Activated T-cell treated with anti-CD3 and anti-CD28 coated beads, Interleukin-2, amount 50 U/mL, for 4 hours (primary cell): ENCODE results near the gene RALY. TPM values are rescaled to one million over a fixed set of nuclear protein-coding genes. Genes with fewer than 3 reads are reported as not detected.
"Not testable (repeated sequence)": the region's sequence is repeated elsewhere in the genome, so short reads cannot be mapped to it uniquely, and the experiment has no call there.

Experiments used
- ATAC-seq, 2 donors: fragments of 200-7000 bp; cut with Tn5 transposase; one replicate each; pipeline ENCODE4 v1.10.0; 2021
- DNase-seq: peaks from one replicate; pipeline ENCODE4 v3.0.0-alpha.2; 2020
- H3K27me3 Mint-ChIP-seq: one replicate; pipeline ENCODE4 v1.8.0; 2021; ENCODE audit warnings: low read depth, mixed read lengths
- H3K36me3 Mint-ChIP-seq: one replicate; pipeline ENCODE4 v1.8.0; 2022; ENCODE audit warnings: mixed read lengths; ENCODE audit not compliant: insufficient read depth
- H3K4me1 Mint-ChIP-seq: one replicate; pipeline ENCODE4 v1.8.0; 2021; ENCODE audit warnings: low read depth, mixed read lengths
- H3K4me3 Mint-ChIP-seq: one replicate; pipeline ENCODE4 v1.8.0; 2021; ENCODE audit warnings: mild to moderate bottlenecking, moderate library complexity, mixed read lengths
- H3K9me3 Mint-ChIP-seq: one replicate; pipeline ENCODE4 v1.8.0; 2021; ENCODE audit warnings: mixed read lengths
- total RNA-seq, 3 donors: library from RNA; stranded (reverse); gene quantifications; one replicate each; pipeline ENCODE4 v1.2.1, GENCODE V29; 2021

The RALY gene
- total RNA-seq, 3 donors from 2014 or later, result 142 to 148 (median 144) TPM

DNA sequence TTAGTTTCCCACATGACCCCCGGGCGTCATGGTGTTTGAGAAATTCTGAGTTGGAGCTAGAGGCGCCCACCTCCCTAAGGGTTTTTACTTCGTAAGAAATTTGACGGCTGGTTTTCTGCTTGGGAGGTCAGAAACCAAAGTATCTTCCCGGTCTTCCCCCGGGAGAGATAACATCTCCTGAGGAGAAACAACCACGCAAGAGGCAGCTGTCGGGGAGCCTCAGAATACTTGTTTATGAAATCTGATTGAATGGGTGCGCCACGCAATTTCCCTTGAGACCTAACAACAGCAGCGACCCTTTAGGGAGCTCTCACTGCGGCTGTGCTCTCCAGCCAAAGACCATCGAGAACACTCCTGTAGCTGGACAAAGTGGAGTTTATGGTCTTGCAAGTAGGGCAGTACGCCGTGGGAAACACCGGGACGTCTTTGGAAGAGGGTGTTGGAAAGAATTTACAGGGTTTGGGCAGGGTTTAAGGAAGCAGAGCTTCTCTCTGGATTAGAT is 118.9 kb downstream of the RALY start:
- Mint-ChIP-seq H3K27me3 (no peaks in the 10 kb centered on the region), H3K4me1 (peaks cover 31% of the 10 kb centered on the region), H3K9me3 (no peaks in the 10 kb centered on the region), H3K4me3 (peak overlapping the region; percentile 87), H3K36me3 (peaks cover 15% of the 10 kb centered on the region)
- DNase-seq (no peak), ATAC-seq (no peak)

DNA sequence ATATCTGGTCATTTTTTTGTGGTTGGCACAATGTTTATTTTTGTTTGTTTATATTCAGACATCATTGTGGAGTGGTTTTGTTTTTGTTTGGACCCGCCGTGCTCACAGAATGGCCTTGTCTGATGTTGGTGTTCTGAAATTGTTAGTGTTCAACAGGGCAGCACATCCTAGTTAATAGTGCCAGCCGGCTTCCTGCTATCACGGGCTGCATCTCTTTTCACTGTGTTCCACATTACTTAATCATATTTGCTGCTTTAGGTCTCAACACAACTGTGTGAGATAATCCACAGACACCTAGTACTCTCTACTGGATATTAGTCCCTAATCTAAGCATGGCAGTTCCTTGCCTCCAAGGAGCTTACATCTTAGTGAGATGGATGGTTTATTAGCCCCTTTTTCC is 121.1 kb downstream of the RALY start:
- no peak for ATAC-seq
- Mint-ChIP-seq H3K4me3 (no peak overlapping the region), H3K36me3 (peaks cover 6% of the 10 kb centered on the region), H3K9me3 (no peaks in the 10 kb centered on the region), H3K27me3 (no peaks in the 10 kb centered on the region), H3K4me1 (peaks cover 11% of the 10 kb centered on the region)
- no peak for DNase-seq

DNA sequence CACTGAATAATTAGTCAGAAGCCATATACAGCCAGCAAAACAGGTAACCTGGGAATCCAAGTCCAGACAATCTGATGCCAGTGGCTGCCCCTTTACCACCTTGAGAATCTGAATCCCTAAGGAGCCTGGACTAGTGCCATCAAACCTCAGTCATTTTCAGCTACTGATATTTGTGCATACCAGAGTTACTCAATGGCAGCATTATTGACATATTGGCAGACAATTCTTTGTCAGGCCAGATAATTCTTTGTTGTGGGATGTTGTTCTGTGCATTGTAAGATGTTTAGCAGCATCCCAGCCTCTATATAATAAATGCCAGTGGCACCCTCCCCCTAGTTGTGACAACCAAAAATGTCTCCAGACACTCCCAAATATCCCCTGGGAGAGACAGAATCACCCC is 121.5 kb downstream of the RALY start:
- peaks cover 4% of the 10 kb centered on the region for H3K36me3 Mint-ChIP-seq
- H3K9me3 Mint-ChIP-seq, result no peaks in the 10 kb centered on the region
- peaks cover 8% of the 10 kb centered on the region for H3K4me1 Mint-ChIP-seq
- no peak for ATAC-seq
- H3K27me3 Mint-ChIP-seq, result no peaks in the 10 kb centered on the region
- DNase-seq, result no peak
- H3K4me3 Mint-ChIP-seq, result no peak overlapping the region

DNA sequence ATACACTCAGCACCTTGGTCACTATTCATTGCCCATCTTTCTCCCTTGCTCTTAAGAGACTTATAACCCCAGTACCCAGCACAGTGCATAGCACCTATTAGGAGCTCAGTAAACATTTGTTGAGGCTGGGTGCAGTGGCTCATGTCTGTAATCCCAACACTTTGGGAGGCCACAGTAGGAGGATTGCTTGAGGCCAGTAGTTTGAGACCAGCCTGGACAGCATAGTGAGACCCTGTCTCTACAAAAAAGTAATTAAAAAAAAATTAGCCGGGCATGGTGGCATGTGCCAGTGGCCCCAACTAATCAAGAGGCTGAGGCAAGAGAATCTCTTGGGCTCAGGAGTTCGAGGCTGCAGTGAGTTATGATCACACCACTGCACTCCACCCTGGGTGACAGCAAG is 126.5 kb downstream of the RALY start:
- Mint-ChIP-seq H3K9me3 (no peaks in the 10 kb centered on the region), H3K4me3 (no peak overlapping the region), H3K36me3 (no peaks in the 10 kb centered on the region), H3K4me1 (peaks cover 10% of the 10 kb centered on the region), H3K27me3 (no peaks in the 10 kb centered on the region)
- ATAC-seq, result no peak
- no peak for DNase-seq

DNA sequence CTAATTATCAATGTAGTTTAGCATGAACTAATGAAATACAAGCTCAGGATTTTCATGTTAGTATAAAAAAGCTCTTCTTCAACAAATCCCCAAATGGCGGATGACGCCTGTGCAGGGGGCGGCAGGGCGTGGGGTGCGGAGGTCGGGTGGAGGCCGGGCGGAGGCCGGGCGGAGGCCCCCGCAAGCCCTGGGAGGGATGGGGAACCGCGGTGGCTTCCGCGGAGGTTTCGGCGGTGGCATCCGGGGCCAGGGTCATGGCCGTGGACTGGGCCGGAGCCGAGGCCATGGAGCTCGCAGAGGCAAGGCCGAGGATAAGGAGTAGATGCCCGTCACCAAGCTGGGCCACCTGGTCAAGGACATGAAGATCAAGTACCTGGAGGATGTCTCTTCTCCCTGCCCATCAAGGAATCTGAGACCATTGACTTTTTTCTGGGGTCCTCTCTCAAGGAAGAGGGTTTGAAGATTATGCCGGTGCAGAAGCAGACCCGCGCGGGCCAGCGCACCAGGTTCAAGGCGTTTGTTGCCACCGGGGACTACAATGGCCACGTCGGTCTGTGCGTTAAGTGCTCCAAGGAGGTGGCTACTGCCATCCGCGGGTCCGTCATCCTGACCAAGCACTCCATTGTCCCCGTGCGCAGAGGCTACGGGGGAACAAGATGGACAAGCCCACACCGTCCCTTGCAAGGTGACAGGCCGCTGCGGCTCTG is 128.7 kb downstream of the RALY start:
- DNase-seq (no peak), ATAC-seq (no peak)
- Mint-ChIP-seq H3K4me1 (peaks cover 10% of the 10 kb centered on the region), H3K4me3 (no peak overlapping the region), H3K27me3 (no peaks in the 10 kb centered on the region), H3K36me3 (no peaks in the 10 kb centered on the region), H3K9me3 (no peaks in the 10 kb centered on the region)

DNA sequence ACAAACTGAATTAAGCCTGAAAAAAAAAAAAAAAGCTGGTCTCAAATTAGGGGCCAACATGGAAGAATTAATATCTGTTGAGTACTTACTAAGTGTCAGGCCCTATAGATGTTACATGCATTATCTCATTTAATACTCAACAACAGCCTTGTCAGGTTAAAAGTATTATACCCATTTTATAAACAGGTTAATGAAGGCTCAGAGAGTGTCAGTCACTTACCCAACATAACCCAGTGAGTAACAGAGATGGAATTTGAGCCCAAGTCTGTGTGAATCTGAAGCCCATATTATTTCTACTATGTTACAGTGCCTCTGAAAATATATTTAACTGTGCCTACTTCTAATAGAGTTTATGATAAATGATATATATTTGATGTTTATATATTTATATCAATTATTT is 129.6 kb downstream of the RALY start:
- ATAC-seq, result no peak
- Mint-ChIP-seq H3K4me3 (no peak overlapping the region), H3K9me3 (no peaks in the 10 kb centered on the region), H3K27me3 (no peaks in the 10 kb centered on the region), H3K36me3 (no peaks in the 10 kb centered on the region), H3K4me1 (peaks cover 10% of the 10 kb centered on the region)
- no peak for DNase-seq

DNA sequence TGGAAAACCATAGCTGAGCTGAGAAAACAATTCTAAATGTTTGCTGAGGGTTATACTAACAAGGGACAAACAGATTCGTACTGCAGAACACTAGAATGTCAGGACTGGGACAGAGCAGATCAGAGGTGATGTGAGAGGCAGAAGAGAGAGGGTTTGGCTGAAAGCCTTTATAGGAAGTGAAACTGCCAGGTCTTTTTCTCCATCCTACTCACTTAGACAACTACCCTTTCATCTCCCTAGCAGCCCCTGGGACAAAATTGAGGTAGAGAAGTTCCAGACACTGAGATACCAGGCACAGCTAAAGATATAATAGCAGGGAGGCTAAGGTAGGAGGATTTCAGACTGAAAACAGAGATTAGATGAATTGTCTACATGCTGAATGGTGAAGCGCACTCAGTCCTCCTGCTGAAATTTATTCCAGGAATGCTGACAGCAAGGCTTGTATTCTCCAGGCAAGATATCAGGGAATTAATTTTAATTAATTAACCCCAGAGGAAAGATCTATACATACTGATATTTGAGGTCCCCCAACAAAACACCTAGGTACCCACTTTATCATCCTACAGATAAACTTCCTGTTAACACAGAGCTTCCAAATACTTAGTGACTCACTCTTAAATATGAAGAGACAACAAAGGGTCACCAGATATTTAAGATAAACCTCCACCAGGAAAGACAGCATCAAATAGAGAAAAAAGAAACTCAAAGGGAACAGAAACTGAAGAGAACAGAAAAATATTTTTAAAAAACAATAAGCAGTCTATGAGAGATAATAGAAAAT is 130.9 kb downstream of the RALY start:
- ATAC-seq (peak in 1 of 2 donors; percentile 48), DNase-seq (no peak)
- Mint-ChIP-seq H3K9me3 (no peaks in the 10 kb centered on the region), H3K4me3 (no peak overlapping the region), H3K36me3 (no peaks in the 10 kb centered on the region), H3K4me1 (peaks cover 13% of the 10 kb centered on the region), H3K27me3 (no peaks in the 10 kb centered on the region)

DNA sequence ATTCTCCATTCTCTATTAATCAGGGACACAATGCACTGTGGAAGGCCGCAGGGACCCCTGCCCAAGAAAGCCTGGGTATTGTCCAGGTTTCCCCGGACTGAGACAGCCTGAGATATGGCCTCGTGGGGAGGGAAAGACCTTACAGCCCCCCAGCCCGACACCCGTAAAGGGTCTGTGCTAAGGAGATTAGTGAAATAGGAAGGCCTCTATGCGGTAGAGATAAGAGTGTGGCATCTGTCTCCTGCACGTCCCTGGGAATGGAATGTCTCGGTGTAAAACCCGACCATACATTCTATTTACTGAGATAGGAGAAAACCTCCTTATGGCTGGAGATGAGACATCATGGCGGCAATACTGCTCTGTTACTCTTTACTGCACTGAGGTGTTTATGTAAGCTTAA is 134.1 kb downstream of the RALY start:
- no peaks in the 10 kb centered on the region for H3K9me3 Mint-ChIP-seq
- peaks cover 2% of the 10 kb centered on the region for H3K27me3 Mint-ChIP-seq
- no peak for DNase-seq
- H3K36me3 Mint-ChIP-seq, result no peaks in the 10 kb centered on the region
- H3K4me1 Mint-ChIP-seq, result peaks cover 13% of the 10 kb centered on the region
- no peak overlapping the region for H3K4me3 Mint-ChIP-seq
- ATAC-seq, result no peak

DNA sequence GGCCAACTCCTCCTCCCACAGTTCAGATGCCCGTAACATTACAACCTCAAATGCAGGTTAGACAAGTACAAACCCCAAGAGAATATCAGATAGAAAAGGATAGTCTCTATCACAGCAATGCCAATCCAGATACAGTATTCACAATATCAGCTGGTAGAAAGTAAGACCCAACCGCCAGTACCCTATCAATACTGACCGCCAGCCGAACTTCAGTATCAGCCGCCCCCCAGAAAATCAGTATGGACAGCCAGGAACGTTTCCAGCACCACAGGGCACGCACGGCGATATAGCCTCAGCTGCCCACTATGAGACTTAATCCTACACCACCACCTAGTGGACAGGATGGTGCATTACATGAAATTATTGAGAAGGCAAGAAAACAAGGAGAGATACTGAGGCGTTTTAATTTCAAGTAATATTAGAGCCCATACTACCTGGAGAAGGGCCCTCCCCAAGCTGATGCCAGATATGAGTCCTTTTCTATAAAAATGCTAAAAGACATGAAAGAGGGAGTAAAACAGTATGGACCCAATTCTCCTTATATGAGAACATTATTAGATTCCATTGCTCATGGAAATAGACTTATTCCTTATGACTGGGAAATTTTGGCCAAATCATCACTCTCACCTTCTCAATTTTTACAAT is 135.9 kb downstream of the RALY start:
- Mint-ChIP-seq H3K36me3 (no peaks in the 10 kb centered on the region), H3K9me3 (no peaks in the 10 kb centered on the region), H3K4me3 (peak overlapping the region; percentile 25), H3K27me3 (peaks cover 2% of the 10 kb centered on the region), H3K4me1 (peaks cover 7% of the 10 kb centered on the region)
- ATAC-seq (peak; percentile 86 to 88), DNase-seq (peak; percentile 36)

DNA sequence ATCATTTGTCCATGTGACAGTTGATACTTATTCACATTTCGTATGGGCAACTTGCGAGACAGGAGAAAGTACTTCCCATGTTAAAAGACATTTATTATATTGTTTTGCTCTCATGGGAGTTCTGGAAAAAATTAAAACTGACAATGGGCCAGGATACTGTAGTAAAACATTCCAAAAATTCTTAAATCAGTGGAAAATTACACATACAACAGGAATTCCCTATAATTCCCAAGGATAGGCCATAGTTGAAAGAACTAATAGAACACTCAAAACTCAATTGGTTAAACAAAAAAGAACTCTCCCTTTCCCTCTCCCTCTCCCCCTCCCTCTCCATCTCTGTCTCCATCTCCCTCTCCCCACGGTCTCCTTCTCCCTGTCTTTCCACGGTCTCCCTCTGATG is 137.8 kb downstream of the RALY start:
- Mint-ChIP-seq H3K9me3 (no peaks in the 10 kb centered on the region), H3K4me1 (peaks cover 3% of the 10 kb centered on the region), H3K36me3 (no peaks in the 10 kb centered on the region), H3K27me3 (peaks cover 2% of the 10 kb centered on the region), H3K4me3 (no peak overlapping the region)
- DNase-seq (no peak), ATAC-seq (no peak)

DNA sequence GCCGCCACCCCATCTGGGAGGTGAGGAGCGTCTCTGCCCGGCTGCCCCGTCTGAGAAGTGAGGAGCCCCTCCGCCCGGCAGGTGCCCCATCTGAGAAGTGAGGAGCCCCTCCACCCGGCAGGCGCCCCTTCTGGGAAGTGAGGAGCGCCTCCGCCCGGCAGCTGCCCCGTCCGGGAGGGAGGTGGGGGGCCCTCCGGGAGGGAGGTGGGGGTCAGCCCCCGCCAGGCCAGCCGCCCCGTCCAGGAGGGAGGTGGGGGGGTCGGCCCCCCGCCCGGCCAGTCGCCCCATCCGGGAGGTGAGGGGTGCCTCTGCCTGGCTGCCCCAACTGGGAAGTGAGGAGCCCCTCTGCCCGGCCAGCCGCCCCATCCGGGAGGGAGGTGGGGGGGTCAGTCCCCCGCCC is 138.8 kb downstream of the RALY start:
- not testable (repeated sequence) for H3K27me3 Mint-ChIP-seq, ATAC-seq, H3K4me1 Mint-ChIP-seq

DNA sequence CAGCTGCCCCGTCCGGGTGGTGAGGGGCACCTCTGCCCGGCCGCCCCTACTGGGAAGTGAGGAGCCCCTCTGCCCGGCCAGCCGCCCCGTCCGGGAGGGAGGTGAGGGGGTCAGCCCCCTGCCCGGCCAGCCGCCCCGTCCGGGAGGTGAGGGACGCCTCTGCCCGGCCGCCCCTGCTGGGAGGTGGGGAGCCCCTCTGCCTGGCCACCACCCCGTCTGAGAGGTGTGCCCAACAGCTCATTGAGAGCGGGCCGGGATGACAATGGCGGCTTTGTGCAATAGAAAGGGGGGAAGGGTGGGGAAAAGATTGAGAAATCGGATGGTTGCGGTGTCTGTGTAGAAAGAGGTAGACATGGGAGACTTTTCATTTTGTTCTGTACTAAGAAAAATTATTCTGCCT is 139.2 kb downstream of the RALY start:
- not testable (repeated sequence) for H3K4me1 Mint-ChIP-seq, H3K36me3 Mint-ChIP-seq, ATAC-seq, H3K9me3 Mint-ChIP-seq, H3K27me3 Mint-ChIP-seq, DNase-seq, H3K4me3 Mint-ChIP-seq

More for the DNA sequence above, 138.8 kb downstream of the RALY start:
- H3K36me3 Mint-ChIP-seq, H3K9me3 Mint-ChIP-seq, H3K4me3 Mint-ChIP-seq, DNase-seq: not testable (repeated sequence)

DNA sequence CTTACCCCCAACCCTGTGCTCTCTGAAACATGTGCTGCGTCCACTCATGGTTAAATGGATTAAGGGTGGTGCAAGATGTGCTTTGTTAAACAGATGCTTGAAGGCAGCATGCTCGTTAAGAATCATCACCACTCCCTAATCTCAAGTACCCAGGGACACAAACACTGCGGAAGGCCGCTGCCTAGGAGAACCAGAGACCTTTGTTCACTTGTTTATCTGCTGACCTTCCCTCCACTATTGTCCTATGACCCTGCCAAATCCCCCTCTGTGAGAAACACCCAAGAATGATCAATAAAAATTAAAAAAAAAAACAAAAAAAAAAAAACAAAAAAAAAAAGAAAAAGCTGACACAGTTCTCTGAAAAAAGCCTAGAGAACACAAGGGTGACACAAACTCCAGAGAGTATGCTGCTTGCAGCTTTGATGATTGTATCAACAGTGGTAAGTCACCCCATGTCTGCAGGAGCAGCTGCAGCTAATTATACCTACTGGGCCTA is 139.7 kb downstream of the RALY start:
- not testable (repeated sequence) for H3K36me3 Mint-ChIP-seq, DNase-seq, H3K27me3 Mint-ChIP-seq, H3K4me1 Mint-ChIP-seq, ATAC-seq, H3K4me3 Mint-ChIP-seq, H3K9me3 Mint-ChIP-seq
